ENCODE data around the gene SMIM38. TPM values are rescaled to one million over a fixed set of nuclear protein-coding genes. Genes with fewer than 3 reads are reported as not detected.
"Not testable (repeated sequence)": the region's sequence is repeated elsewhere in the genome, so short reads cannot be mapped to it uniquely, and the experiment has no call there.

SMIM38 gene
- total RNA-seq, 1 experiment from 2014 or later, result not detected

- DNase-seq (ENCODE audit: low read depth), result not testable (repeated sequence)
Measured at GRCh38 chr11:69140161-69140560, 15.6 kb upstream of the SMIM38 start.

GRCh38 chr11:69140635-69141034 is 15.1 kb upstream of the SMIM38 start:
- DNase-seq (ENCODE audit: low read depth), result no peak

- DNase-seq (ENCODE audit: low read depth), result no peak
Measured at GRCh38 chr11:69141742-69142141, 14.0 kb upstream of the SMIM38 start.

DNA sequence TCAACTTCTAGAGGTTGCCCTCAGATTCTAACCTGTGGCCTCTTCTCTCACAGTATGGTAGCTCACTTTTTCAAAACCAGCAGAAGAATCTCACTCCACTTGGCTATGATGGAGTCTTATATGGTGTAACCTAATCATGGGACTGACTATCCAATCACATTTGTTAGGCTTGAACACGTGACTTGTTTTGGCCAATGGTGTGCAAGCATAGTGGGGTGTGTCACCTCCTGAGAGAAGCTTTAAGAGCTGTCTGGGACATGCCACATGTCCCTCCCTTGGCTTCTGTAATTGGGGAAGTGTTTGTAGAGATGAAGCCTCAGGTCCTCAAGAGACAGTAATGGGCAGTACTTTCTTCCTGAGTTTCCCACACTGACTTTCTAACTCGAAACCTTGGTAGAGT is 12.8 kb upstream of the SMIM38 start:
- DNase-seq (ENCODE audit: low read depth), result no peak

DNA sequence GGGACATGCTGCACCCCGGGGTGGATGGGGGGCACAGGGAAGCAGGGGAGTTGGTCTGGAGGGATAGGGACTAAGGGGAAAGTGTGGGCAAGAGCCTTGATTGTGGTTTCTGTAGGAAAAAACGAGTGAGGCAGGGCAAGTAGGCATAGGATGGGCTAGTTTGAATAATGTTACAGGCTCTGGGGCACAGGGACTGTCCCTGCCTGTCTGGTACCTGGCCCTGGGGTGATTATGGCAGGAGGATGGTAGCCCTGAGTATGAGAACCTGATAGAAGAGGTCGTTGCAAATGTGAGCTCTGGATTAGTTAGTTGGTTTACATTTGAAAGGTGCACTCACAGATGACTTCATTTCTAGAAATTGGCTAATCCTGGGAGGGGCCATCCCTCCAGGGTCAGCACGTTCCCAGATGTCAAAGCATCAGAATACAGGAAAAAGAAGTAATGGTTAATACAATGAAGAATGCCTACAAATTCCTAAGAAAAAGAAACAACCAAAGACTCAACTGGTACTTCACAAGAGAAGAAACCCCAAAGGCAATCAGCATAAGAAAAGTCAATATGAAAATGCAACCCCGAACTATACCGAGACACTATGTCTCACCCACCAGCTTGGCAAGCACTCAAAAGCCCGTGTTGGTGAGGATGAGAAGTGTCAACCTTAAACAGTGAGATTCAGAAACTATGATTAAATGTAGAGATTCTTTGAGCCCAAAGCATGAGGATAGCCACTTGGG is 11.3 kb upstream of the SMIM38 start:
- no peak for DNase-seq (ENCODE audit: low read depth)

GRCh38 chr11:69145050-69145380 is 10.7 kb upstream of the SMIM38 start:
- no peak for DNase-seq (ENCODE audit: low read depth)

- no peak for DNase-seq (ENCODE audit: low read depth)
Measured at GRCh38 chr11:69148377-69148762, 7.4 kb upstream of the SMIM38 start.

- DNase-seq (ENCODE audit: low read depth), result no peak
Measured at GRCh38 chr11:69148806-69149205, 6.9 kb upstream of the SMIM38 start.

DNA sequence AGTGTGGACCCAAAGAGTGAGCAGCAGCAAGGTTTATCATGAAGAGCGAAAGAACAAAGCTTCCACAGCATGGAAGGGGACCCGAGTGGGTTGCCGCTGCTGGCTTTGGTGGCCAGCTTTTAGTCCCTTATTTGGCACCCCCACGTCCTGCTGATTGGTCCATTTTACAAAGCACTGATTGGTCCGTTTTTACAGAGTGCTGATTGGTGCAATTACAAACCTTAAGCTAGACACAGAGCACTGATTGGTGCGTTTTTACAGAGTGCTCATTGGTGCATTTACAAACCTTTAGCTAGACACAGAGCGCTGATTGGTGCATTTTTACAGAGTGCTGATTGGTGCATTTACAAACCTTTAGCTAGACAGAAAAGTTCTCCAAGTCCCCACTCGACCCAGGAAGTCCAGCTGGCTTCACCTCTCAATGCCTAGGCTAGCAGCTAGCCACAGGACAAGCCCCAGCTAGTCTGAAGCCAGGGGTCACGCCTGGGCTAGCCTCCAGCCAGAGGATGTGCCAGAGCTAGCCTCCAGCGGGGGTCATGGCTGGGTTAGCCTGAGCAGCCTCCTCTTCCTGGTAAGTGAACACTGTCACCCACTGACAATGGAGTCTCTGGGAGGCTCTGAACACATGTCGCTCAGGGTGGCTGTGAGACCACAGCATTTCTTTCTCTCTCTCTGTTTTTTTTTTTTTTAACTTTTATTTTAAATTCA is 6.2 kb upstream of the SMIM38 start:
- not testable (repeated sequence) for DNase-seq (ENCODE audit: low read depth)

GRCh38 chr11:69150175-69150574 is 5.6 kb upstream of the SMIM38 start:
- no peak for DNase-seq (ENCODE audit: low read depth)

DNA sequence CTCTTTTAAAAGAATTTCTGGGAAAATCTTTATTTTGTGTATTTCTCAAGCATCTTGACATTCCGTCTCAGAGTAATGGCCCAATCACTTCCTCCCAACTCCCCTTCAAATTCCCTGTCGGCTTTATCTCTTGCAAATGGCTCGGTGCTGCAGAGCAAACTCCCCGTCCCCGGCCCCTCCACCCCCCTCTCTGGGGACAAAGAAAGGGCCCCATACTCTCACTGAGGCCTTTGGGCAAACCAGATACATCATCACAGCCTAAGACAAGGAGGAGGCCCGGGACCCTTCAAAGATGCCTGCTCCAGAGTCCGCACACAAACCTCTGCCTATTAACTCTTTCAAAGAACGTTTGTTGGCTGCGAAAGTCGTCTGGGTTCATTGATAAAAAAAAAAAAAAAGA is 3.9 kb upstream of the SMIM38 start:
- DNase-seq (ENCODE audit: low read depth), result no peak

DNA sequence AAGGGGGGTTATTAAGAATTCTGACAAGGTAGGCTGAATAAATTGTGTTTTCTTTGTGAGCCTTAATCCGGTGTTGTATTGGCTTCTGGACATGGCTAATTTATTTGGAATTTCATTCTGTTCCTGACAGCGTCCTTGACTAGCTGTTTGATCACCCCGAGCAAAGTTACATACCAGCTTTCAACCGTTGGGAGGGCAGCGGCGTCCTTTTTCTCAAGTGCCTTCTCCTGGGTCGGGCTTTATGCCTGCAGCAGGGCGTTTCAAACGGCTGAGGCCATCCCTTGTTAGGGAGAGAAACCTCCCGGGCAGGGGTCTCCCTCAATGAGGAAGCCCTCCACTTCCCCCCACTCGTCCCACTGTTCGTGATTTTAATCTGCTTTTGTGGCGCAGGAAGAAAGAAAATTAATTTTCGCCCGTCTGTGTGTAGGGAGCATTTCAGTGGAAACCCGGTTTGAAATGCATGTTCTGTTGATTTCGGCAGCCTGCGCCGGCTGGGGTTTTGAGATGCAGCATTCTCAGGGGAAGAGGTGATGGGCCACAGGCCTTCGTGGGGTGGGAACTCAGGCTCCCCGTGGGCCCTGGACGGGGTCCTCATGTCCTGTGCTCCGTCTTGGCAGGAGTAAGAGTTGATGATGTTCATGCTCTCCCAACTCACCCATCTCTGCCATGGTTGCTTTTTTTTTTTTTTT is 2.9 kb upstream of the SMIM38 start:
- DNase-seq (ENCODE audit: low read depth), result no peak

- no peak for DNase-seq (ENCODE audit: low read depth)
Measured at GRCh38 chr11:69153661-69154060, 2.1 kb upstream of the SMIM38 start.

- DNase-seq (ENCODE audit: low read depth), result no peak
Measured at GRCh38 chr11:69154211-69154913, 1.4 kb upstream of the SMIM38 start.

GRCh38 chr11:69154938-69155301 is 815 bp upstream of the SMIM38 start:
- DNase-seq (ENCODE audit: low read depth), result no peak

DNA sequence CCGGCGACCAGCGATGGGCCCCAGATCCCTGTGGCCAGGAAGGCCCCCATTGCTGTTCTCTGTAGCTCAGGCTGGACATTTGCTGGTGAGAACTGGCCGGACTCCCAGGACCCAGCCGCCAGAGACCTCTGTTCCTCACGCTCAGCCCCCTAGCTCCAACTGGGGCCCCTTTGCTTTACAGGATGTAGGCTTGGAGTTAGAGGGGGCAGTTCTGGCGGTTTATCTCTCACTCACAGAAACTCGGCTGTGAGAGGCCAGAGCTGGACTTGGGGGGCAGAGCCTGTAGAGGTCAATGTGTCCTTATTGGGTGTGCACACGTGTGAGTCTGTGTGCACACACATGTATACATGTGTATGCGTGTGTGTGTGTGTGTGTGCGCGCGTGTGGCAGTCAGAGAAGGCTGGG is 502 bp downstream of the SMIM38 start:
- DNase-seq (ENCODE audit: low read depth), result no peak

- DNase-seq (ENCODE audit: low read depth), result no peak
Measured at GRCh38 chr11:69156673-69157155, 979 bp downstream of the SMIM38 start.

- DNase-seq (ENCODE audit: low read depth), result peak; percentile 36
Measured at GRCh38 chr11:69157156-69157821, 1.6 kb downstream of the SMIM38 start.

GRCh38 chr11:69157822-69158231 is 2.1 kb downstream of the SMIM38 start:
- no peak for DNase-seq (ENCODE audit: low read depth)

GRCh38 chr11:69158301-69159149 is 2.8 kb downstream of the SMIM38 start:
- DNase-seq (ENCODE audit: low read depth), result no peak
